GM18861 (cell line): Measurements from ENCODE around the gene REXO5.
"Not testable (repeated sequence)": the region's sequence is repeated elsewhere in the genome, so short reads cannot be mapped to it uniquely, and the experiment has no call there.

Experiments used
- ATAC-seq: cut with Tn5 transposase; IDR thresholded peaks from one replicate; pipeline ENCODE4 v1.9.1; 2021; ENCODE audit not compliant: unreplicated experiment

REXO5 gene

DNA sequence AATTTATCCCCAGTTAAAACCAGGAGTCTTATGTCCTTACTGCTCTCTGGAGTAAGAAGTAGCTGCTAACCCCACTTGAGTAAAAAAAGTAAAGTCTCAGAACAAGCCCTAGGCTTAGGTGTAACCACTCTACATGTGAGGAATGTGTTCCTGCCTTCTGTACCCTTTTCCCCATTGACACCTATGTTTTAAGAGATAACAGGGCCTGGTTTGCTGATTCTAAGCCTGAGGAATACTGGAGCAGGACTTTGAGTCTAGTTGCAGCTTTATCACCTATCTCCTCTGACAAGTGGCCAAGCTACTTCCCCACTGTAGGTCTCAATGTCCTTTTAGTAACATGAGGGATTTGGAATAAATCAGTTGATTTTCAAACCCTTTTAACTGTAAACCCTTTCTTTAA lies 40.2 kb downstream of the REXO5 start:
- ATAC-seq, result no peak

DNA sequence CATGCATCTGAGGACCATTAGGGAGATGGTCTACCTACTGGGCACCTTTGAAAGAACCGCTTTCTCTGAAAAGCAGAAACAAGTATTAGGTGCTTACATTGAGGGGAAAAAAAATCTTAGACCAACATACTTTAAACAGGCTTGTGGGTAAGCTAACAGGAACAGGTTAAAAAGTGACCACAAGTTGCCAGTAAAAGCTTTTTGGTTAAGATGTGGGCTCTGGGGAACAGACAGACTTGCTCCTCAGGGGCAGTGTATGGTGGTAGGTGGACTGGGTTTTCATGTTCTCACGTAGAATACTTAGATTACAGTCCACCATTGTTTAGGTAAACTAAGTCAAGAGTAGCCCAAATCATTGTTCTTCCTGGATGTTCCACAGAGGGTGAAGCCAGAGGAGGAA lies 41.2 kb downstream of the REXO5 start:
- no peak for ATAC-seq

DNA sequence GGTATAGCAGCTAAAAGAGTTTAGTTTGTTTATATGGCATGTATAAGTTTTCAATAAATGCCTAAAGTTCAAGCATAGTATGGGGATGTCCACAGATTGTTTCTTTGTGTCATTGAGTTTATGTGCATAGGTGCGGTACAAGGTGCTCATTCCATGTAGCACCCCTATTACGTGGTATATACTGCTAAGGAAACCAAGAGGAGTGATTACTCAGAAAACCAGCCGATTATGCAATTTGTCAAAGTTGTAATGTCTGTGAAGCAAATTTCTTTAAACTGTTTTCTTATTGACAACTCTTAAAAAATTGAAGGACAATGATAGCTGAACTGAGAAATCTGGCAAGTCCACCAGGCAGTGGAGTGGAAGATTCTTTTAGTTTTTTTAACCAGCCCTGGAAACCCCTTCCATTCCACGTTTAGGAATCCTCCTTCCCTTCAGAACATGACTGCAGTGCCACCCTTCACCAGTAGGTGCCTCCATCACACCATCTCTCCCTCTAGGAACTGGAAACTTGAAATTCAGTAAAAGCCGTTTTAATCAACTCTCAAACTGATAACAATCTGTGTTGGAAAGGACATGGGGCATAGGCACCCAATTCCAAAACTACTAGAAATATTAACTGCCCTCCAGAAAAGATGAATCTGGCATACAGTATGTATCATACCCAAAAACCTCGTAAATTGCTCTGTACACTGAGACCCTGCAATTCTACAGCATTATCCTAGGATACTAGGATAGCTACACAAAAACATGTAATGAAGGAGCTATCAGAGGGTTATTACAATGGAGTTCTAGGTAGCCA lies 43.5 kb downstream of the REXO5 start:
- no peak for ATAC-seq

DNA sequence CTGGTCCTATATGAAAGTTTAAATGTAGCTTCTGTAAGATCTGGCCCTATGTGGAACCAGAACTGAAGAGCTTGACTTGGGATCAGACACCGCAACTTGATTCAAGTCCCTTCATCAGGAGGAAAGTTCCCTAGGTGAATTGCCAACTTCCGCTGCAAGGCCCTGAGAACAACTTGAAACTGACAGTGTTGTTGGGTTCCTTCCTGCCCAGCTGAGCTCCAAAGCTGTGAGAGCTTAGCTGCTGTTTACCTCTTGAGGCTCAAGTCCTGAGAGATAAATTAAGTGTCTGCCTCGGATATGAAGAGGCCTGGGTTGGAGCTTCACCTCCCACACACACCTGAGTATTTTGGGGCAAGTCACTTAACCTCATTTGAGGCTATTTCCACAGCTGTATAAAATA lies 44.7 kb downstream of the REXO5 start:
- no peak for ATAC-seq

DNA sequence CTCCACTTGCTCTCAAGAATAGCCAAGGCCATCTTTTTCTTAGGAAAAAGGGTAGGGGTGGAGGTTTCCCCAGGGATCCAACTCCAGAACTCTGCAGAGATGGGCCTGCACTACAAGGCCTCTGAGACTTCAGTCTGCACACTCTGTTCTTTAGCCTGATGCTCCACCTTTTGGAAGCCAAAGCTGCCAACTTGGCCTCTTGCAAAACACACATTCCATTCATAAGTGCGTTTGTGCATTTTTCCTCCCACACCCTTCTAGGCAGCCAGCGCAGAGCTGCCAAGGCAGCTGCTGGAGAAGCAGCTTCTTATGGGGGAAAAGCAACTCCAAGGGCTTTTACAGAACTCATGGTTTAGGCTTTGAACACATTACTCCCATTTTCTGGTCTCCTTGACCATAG lies 45.3 kb downstream of the REXO5 start:
- ATAC-seq, result no peak

DNA sequence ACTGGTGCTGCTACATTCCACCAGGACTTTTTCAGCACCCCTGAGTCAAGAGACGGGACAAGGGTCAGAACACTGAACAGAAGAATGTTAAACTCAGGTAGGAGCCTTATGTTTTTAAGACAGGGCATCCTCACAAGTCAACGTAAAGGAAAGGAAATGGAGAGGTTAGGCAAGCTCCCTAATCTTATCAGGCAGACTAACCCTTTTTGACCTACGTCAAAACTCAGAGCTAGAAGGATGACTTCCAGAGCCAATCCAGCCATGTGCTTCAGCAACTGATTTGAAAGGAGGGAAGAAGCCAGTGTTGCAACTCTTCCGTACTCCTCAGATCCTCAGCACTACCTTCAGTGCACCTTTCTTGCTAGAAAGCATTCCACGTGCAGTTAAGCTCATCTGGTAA lies 46.8 kb downstream of the REXO5 start:
- no peak for ATAC-seq

DNA sequence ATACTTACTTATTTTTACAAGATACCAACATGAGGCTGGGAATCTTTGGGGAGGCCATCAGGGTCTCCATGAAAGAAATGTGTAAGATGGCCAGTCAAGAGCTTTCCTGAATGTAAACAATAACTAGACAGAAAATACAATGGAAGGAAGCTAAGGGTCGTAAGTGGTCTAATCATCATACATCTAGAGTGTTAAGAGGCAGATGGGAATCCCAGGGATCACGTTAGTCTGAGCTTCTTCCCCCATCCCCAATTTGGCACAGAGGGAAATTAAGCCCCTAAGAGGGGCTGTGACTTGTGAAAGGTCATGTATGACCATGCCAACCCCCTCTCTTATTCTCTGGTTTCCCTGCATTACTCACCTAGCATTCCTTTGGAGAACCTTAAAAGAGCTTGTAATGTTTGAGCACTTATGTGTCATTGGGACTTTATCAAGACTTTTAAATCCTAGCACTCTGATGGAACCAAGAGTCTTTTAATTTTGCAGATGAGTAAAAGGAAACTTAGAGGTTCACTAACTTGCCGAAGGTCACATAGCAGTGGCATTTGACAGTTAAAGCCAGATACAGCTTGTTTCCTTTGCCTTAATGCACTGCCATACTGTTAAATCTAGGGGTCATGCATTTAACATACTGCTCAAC lies 47.8 kb downstream of the REXO5 start:
- no peak for ATAC-seq

DNA sequence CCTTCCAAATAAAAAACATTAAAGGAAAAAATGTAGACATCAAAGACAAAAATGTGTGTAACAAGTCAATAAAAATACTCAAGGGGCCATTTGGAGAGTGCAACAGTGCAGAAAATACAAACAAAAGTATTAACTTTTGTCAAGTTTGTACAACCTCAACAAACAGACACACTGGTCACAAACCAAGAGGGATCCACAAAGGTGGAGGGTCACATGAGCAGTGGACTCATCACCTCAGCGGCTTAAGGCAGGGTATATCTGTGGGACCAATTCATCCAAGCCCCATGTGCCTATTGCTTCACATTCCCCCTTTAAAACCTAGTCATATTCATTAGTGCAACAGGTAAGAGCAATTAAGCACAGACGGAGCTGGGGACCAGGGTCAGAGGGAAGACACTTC lies 48.6 kb downstream of the REXO5 start:
- no peak for ATAC-seq

DNA sequence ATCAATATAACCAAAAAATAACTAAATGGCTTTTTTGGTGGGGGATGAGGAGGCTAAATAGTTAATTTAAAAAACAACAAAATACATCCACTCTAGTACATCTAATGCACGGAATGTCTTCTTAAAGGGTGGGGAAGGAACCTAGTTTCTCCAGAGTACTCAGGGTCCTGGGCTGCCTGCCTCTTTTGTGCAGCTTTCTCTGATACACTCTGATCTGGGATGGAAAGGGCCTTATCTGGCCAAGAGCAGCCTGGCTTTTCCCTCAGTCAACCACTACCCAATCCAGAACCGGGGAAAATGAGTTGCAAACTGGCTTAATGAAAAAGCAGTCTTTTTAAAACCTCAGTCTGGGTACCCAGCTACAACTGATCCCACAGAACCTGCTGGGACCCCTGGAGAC lies 51.0 kb downstream of the REXO5 start:
- ATAC-seq, result no peak

DNA sequence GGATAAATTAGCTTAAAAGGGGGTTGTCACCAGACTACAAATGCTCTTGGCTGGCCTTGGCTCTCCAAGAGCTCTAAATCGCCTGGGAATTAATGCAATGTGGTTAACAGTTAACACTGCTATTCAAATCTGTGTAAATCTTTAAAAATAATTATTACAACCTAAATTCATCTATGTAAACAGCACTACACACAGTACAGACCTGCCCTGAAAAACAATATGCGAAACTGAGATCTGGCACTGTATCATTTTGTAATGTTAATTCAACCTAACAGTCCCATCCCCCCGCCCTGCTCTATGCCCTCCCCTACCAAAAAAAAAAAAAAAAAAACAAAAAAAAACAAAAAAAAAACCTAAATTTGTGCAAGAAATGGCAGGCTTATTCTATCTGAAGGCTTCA lies 52.9 kb downstream of the REXO5 start:
- ATAC-seq, result no peak

DNA sequence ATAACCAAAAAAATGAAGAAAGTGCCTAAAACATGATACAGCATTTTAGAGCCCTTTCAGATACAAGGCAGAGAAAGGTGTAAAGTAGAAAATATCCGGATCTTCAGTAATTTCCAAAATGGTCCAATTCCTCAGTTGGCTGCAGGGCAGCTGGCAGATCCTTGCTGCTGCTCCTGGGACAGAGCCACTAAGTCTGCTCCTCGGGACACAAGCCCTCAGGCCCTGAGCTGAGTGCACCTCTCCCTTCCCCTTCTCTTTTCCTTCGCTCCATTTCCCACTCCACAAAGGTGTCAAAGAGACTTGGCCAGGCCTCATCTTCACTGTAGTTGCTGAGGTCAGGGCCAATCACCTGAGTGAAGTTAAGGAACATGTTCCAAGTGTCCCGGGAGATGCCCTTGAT lies 53.4 kb downstream of the REXO5 start:
- no peak for ATAC-seq

DNA sequence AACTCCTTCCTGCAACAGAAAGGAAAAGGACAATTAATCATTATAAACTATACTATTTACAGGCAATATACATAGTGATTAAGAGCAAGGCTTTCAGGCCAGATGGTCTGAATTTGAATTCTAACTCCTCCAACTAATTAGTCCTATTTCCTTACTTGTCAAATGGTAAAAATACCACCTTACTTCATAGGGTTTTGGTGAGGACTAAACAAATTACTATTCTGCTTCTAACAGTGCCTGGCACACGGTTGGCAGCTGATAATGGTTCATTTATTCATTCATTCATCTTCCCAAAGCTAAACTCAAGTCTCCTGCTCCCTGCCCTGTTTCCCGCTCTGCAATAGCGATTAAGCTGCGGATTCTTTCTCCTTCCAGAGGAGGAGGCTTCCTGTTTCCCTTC lies 54.0 kb downstream of the REXO5 start:
- ATAC-seq, result no peak

DNA sequence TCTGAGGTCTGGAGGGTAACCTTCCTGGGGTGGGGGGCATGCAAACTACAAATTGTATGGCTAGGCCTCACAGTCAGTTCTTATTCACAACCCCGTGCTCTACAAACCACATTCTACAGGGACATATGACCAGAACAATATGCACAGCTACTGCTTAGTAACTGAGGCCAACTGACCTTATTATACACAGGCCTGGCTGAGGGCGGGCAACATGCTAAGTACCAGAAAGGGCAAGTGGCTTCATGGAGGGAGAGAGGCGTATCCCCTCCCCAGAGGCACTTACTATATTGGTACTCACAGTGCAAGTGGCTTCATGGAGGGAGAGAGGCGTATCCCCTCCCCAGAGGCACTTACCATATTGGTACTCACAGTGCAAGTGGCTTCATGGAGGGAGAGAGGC lies 54.7 kb downstream of the REXO5 start:
- not testable (repeated sequence) for ATAC-seq

DNA sequence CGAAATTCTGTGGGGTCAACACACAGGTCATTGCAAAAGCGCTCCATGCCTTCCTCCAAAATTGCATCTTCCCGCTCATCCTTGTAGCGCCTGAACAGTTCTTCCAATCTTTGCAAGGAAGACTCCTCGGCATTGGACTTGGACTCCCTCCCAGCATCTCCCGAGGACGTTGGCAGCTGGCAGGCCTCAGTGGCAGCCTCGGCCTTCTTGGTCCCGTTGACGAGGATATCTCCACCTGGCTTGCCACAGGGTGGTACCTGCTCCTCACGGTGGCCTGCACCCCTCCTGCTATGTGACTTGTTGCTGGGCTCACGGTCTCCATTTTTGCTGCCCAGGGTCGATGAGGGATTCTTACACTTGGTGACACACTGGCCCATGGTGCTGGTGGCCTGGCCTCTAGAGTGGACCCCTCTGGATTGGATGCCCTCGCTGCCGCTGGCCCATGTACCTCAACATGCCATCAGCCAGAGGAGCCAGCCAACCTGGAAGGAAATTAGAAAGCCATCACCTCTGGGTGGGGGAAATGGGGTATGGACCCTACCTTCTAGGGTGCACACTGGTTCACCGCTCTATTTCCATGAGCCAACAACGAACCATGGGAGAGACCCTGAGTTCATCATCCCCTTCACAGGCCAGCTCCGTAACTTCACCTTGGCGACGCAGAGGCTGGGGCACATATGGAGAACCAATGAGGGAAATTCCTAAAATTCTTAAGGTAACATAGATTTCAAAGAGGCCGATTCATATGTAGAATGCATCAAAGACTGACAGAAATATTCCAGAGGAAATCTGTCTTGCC lies 56.0 kb downstream of the REXO5 start:
- ATAC-seq, result no peak

DNA sequence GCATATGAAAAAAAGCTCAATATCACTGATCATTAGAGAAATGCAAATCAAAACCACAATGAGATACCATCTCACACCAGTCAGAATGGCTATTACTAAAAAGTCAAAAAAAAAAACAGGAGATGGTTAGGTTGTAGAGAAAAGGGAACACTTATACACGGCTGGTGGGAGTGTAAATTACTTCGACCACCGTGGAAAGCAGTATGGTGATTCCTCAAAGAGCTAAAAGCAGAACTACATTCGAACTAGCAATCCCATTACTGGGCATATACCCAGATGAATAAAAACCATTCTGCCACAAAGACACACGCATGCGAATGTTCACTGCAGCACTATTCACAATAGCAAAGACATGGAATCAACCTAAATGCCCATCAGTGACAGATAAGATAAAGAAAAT lies 58.0 kb downstream of the REXO5 start:
- not testable (repeated sequence) for ATAC-seq

DNA sequence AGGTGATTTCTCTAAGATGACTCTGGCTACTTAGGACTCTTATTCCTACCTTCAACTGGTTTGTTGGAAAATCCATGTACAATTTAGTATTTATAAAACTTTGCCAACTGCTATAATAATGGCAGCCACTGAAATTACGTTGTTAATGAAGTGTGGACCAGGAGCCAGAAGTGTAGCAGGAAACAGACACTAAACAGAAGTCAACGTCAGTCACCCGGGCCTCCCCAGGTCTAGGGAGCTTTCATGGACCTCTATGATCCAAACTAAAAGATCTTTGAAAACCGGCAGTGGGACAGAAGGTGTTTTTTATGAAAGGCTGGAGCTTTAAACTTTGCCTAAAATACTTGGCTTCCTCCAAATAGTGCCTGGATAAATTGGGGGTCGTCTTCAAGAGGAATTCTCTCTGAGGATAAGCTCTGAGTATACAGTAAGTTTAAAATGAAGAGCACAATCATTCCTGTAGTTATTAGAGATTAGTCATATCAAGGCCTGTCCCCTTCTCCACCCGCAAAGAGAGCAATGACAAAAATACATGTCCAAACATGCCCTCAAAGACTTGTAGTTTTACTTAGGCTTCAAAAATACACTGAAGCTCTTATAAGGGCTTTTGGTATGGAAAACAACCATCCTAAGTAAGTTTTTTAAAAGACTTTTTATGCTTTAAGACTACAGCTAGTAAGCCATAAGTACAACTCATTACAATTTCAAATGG lies 59.2 kb downstream of the REXO5 start:
- ATAC-seq, result peak; percentile 59

DNA sequence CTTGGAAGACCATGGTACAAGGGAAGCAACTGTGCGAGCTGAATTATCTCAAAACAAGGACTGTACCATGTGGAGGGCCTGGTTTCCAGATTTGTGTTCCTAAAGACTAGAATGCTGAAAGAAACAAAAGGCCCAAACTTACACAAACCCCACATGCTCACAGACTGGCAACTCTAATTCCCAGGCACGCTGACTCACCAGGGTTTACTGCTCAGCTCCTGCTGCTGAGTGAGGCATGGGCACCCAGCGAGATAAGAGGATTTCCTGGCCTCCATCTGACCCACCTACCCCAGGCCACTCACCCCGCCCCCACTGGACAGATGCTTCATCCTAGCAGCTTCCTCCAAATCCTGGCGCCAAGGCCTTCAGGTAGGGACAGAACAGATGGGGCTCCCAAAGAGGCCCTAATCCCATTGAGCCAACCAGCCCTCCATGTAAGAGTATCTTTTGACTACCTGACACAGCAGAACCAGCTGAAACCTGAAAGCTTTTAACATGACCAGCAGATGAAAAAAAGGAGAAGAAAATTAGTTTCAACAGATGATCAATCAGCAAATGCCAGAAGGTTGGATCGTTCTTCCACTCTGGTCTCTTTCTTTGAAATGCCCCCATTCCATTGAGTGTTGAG lies 59.9 kb downstream of the REXO5 start:
- peak; percentile 13 for ATAC-seq

DNA sequence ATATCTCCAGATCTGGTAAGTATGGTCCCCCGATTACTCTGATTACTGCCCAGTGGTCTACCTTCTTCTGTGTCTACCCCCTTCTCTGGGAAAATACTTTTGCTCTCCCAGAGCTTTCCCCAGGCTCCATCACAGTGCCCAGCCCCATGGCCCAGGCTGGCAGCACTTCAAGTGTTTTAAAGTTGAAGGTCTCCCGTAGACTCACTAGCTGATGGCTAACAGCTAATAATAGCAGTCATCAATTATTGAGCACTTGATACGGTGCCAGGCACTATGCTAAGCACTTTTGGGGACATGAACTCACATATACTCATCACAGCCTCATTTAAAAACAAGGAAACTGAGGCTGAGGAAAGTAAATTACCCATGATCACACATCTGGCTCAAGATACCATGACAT lies 60.5 kb downstream of the REXO5 start:
- ATAC-seq, result no peak

DNA sequence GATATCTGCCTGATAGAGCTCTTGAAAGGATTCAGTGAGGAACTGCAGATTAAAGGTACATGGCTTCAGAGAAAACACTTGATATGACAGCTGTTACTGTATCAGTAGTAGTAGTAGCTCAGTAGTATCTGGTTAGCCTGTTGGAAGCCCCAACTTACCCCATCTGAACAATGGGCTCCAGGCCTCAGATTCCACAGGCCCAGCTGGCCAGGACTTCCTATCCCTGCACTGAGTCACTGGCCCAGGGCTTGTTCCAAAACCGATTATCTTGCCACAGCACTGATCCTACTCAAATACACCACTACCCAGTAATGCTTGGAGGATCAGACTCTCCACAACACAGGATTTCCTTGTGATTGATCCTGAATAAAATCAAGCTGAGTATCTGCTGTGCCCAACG lies 61.3 kb downstream of the REXO5 start:
- ATAC-seq, result no peak

DNA sequence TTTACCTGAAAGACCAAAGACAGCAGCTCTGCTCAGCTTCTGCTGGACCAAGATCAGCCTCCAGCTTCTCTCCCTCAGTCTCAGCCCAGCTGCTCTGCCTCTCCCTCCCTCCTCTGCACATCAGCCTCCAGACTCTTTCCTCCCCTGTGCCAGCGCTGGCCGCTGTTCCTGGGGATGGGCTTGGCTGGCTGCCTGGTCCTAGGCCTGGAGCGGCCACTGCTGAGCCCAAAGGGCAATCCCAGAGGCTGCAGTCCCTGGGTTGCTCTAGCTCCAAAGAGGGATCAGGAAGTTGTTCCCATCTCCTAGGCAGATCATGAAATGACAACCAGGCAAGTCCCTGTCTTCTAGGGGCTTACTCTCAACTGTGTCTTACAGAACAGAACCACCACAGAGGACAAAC lies 62.6 kb downstream of the REXO5 start:
- no peak for ATAC-seq
